Measurements from ENCODE around the gene CARD19.

The CARD19 gene

DNA sequence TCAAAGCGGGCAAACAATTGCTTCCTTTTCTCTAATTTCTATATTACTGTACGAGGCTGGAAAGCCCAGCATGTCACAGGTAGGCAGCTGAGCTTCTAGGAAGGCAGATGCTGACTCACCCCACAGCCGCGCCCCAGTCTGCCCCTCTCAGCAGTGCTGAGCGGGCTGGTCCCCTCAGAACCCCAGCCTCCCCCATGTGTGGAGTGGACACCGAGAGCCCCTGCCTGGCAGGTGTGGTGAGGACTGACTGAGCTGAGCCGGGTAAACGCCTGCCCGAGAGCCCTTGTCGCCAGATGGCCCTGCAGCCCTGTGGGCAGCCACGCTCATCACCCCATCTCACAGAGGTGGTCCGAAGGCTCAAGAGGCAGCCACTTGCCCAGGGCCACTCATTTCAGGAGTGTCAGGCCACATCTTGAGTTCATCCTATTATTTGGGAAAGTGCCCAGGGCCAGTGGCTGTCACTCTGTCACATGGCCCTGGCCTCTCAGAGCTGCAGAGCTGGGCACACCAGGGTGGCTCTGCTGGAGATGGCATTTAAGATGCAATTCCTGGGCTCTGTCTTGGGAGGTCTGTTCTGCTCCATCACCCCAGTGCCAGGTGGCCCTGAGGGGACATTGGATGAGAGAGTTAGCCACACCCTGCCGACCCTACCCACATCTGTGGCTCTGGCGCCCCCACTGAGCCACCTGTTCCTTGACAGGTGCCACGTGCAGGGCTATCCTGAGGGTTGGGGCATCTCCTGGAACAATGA, 12.4 kb downstream of the CARD19 start:
- no peaks in the 10 kb centered on the region for H3K9me3 ChIP-seq (ENCODE audit: control insufficient read depth, insufficient read depth, low read depth, low read length)
- POLR2A ChIA-PET = interaction anchor here (0.8 kb wide), 1 partner anchor 12 kb away, joined by 3 read pairs; the partner anchor contains the start of gene CARD19
- H3K4me3 ChIP-seq (ENCODE audit: low read depth, low read length) = no peak overlapping the region
- no peak overlapping the region for H3K27ac ChIP-seq (ENCODE audit: extremely low read depth, low read depth, low read length)
- TF ChIP-seq YY2 (tag by site-specific recombination; IDR thresholded peaks at IDR 0.05) (no peak), ZNF140 (tag by site-specific recombination; IDR thresholded peaks at IDR 0.05) (no peak), IKZF3 (tag by site-specific recombination; IDR thresholded peaks at IDR 0.05) (no peak), ZNF449 (tag by site-specific recombination; IDR thresholded peaks at IDR 0.05) (no peak), KLF1 (tag by site-specific recombination; IDR thresholded peaks at IDR 0.05) (no peak), TCF7L2 (IDR thresholded peaks at IDR 0.05; ENCODE audit: borderline replicate concordance, low read depth, low read length) (no peak), ZNF785 (tag by site-specific recombination; IDR thresholded peaks at IDR 0.05) (no peak), TSHZ1 (tag by site-specific recombination; IDR thresholded peaks at IDR 0.05; ENCODE audit: borderline replicate concordance) (no peak), SP7 (tag by site-specific recombination; IDR thresholded peaks at IDR 0.05) (no peak), SP3 (tag by site-specific recombination; IDR thresholded peaks at IDR 0.05) (no peak), ZNF133 (tag by site-specific recombination; IDR thresholded peaks at IDR 0.05) (no peak), ZNF214 (tag by site-specific recombination; IDR thresholded peaks at IDR 0.05; ENCODE audit: borderline replicate concordance) (no peak), ZNF747 (tag by site-specific recombination; IDR thresholded peaks at IDR 0.05) (no peak), INSM2 (tag by site-specific recombination; IDR thresholded peaks at IDR 0.05) (no peak), ZBTB48 (tag by site-specific recombination; IDR thresholded peaks at IDR 0.05) (no peak), ZNF837 (tag by site-specific recombination; IDR thresholded peaks at IDR 0.05) (no peak), ZNF707 (tag by site-specific recombination; IDR thresholded peaks at IDR 0.05) (no peak)
- H3K4me1 ChIP-seq (ENCODE audit: control insufficient read depth, insufficient read depth, low read length) = no peaks in the 10 kb centered on the region
- H3K36me3 ChIP-seq (ENCODE audit: control insufficient read depth in 2 of 2, insufficient read depth in 1 of 2, low read length in 2 of 2) = peaks cover 0 to 22% of the 10 kb centered on the region in 2 experiments; a peak in 2 of 3 replicates
- CTCF ChIA-PET = interaction anchor here (0.5 to 3.3 kb wide), 44 partner anchors 10 to 475 kb away, joined by 3 to 43 read pairs (median 4); partner anchors contain the start of gene NINJ1

DNA sequence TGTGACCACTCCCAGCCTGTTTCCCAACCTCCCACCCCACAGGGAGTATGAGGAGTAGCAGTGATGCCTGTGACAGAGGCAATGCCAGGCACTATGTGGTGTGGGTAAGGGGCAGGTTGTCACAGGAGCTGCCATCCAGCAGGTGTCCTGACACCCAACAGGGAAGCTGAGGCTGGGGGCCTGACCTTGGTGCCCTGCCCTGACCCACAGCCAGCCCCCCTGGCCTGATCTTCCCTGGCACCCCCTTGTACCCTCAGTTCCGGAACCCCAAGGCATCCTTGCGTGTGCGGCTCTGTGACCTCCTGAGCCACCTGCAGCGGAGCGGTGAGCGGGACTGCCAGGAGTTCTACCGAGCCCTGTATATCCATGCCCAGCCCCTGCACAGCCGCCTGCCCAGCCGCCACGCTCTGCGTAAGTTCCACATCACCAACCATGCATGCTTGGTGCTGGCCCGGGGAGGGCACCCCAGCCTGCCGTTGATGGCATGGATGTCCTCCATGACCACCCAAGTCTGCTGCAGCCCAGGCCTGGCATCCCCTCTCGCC, 14.4 kb downstream of the CARD19 start:
- H3K36me3 ChIP-seq (ENCODE audit: control insufficient read depth in 2 of 2, insufficient read depth in 1 of 2, low read length in 2 of 2) = peaks cover 0 to 26% of the 10 kb centered on the region in 2 experiments; a peak in 2 of 3 replicates
- no peak overlapping the region for H3K27ac ChIP-seq (ENCODE audit: extremely low read depth, low read depth, low read length)
- TF ChIP-seq ZNF521 (tag by site-specific recombination; IDR thresholded peaks at IDR 0.05) = no peak
- TF ChIP-seq ZNF423 (tag by site-specific recombination; IDR thresholded peaks at IDR 0.05) = no peak
- TF ChIP-seq ZNF280C (tag by site-specific recombination; IDR thresholded peaks at IDR 0.05) = no peak
- no peak for TF ChIP-seq KLF16 (tag by site-specific recombination; IDR thresholded peaks at IDR 0.05)
- CTCF ChIA-PET = interaction anchor here (0.6 to 3.3 kb wide), 9 partner anchors 7 to 1203 kb away, joined by 3 to 43 read pairs (median 3); no protein-coding TSS in a partner anchor
- no peaks in the 10 kb centered on the region for H3K9me3 ChIP-seq (ENCODE audit: control insufficient read depth, insufficient read depth, low read depth, low read length)
- no peaks in the 10 kb centered on the region for H3K4me1 ChIP-seq (ENCODE audit: control insufficient read depth, insufficient read depth, low read length)
- POLR2A ChIA-PET = no interaction called here
- no peak overlapping the region for H3K4me3 ChIP-seq (ENCODE audit: low read depth, low read length)

Measured in HEK293 (cell line).